SK-N-SH (cell line): ENCODE results near the gene CD19. TPM values are rescaled to one million over a fixed set of nuclear protein-coding genes. Genes with fewer than 3 reads are reported as not detected.

Experiments
- CTCF ChIA-PET: fragments of 300-600, 350-600 bp; formaldehyde crosslinking; extraction: SDS; loops from one replicate; lab custom pipeline; 2021; lab: Yijun Ruan, JAX
- POLR2A ChIA-PET: fragments of 350-600 bp; sonication (Branson Sonifier 250); formaldehyde crosslinking; extraction: SDS; loops from one replicate; lab custom pipeline; 2020; ENCODE audit warnings: antibody characterized with exemption, inconsistent platforms; lab: Yijun Ruan, JAX
- DNase-seq: peaks from one replicate; pipeline ENCODE4 v3.0.0; 2012
- H2AFZ ChIP-seq: fragments of 200-600 bp; sonication (generic); 2 replicates; pipeline ENCODE4 v1.8.1; 2016; ENCODE audit warnings: antibody characterized with exemption, mild to moderate bottlenecking, low read depth
- H3F3A ChIP-seq: fragments of 200-600 bp; sonication (generic); replicated peaks from 2 replicates; pipeline ENCODE3; 2016; ENCODE audit warnings: antibody characterized with exemption, mild to moderate bottlenecking; ENCODE audit not compliant: insufficient read depth
- H3K27ac ChIP-seq, 2 experiments: fragments of 200-500 bp in 1 of 2; fragments of 200-600 bp in 1 of 2; sonication (Bioruptor generic) in 1 of 2; sonication (generic), shearing (Covaris generic) in 1 of 2; 2 replicates each; pipeline versions ENCODE4 v1.5.1 to v1.6.1; 2014 to 2016; ENCODE audit warnings: low read depth in 2 of 2, inconsistent platforms in 1 of 2, low read length in 1 of 2, mild to moderate bottlenecking in 1 of 2, mixed read lengths in 1 of 2
- H3K27me3 ChIP-seq: fragments of 200-600 bp; sonication (generic), shearing (Covaris generic); 2 replicates; pipeline ENCODE4 v1.6.1; 2016; ENCODE audit warnings: mixed run types; ENCODE audit not compliant: insufficient read depth
- H3K36me3 ChIP-seq, 2 experiments: fragments of 200-500 bp in 1 of 2; fragments of 200-600 bp in 1 of 2; sonication (Bioruptor generic) in 1 of 2; sonication (generic) in 1 of 2; replicated peaks in 1 of 2; 2 replicates each; pipeline versions ENCODE3 to v1.5.1; 2014 to 2016; ENCODE audit warnings: low read length in 1 of 2, mild to moderate bottlenecking in 1 of 2; ENCODE audit not compliant: insufficient read depth in 2 of 2, control insufficient read depth in 1 of 2
- H3K4me1 ChIP-seq, 2 experiments: fragments of 200-500 bp in 1 of 2; fragments of 200-600 bp in 1 of 2; sonication (Bioruptor generic) in 1 of 2; sonication (generic), shearing (Covaris generic) in 1 of 2; 2 replicates each; pipeline versions ENCODE4 v1.5.1 to v1.6.1; 2014 to 2016; ENCODE audit warnings: low read depth in 1 of 2, low read length in 1 of 2, mixed run types in 1 of 2; ENCODE audit not compliant: insufficient read depth in 2 of 2, control insufficient read depth in 1 of 2
- H3K4me2 ChIP-seq: fragments of 200-600 bp; sonication (generic), shearing (Covaris generic); 2 replicates; pipeline ENCODE4 v1.6.1; 2017; ENCODE audit warnings: mixed run types
- H3K4me3 ChIP-seq, 2 experiments: fragments of 200-500 bp in 1 of 2; fragments of 200-600 bp in 1 of 2; sonication (Bioruptor generic) in 1 of 2; sonication (generic), shearing (Covaris generic) in 1 of 2; 2 replicates each; pipeline versions ENCODE4 v1.5.1 to v1.8.1; 2014 to 2016; ENCODE audit warnings: low read depth in 2 of 2, inconsistent platforms in 1 of 2, low read length in 1 of 2, mild to moderate bottlenecking in 1 of 2, mixed read lengths in 1 of 2, moderate library complexity in 1 of 2
- H3K79me2 ChIP-seq: fragments of 200-600 bp; sonication (generic); 2 replicates; pipeline ENCODE4 v1.8.1; 2017; ENCODE audit warnings: mild to moderate bottlenecking; ENCODE audit not compliant: insufficient read depth
- H3K9ac ChIP-seq: fragments of 200-600 bp; sonication (generic); 2 replicates; pipeline ENCODE4 v1.6.1; 2017; ENCODE audit warnings: mixed run types
- H3K9me2 ChIP-seq: fragments of 200-600 bp; sonication (generic); 2 replicates; pipeline ENCODE4 v1.6.1; 2017; ENCODE audit warnings: mixed run types
- H3K9me3 ChIP-seq: fragments of 200-600 bp; sonication (generic); 2 replicates; pipeline ENCODE4 v1.6.1; 2017; ENCODE audit warnings: mixed run types, mild to moderate bottlenecking, moderate library complexity
- H4K20me1 ChIP-seq: fragments of 200-600 bp; sonication (generic); 2 replicates; pipeline ENCODE4 v1.6.1; 2017; ENCODE audit warnings: mild to moderate bottlenecking, mixed run types; ENCODE audit not compliant: insufficient read depth
- ELF1 ChIP-seq: IDR thresholded peaks from 2 replicates; pipeline ENCODE4 v1.4.0; 2012
- EP300 ChIP-seq, 2 experiments: IDR thresholded peaks; 2 replicates each; pipeline versions ENCODE4 v1.4.0 to v1.6.1; 2012; ENCODE audit warnings: borderline replicate concordance in 1 of 2, low read depth in 1 of 2, low read length in 1 of 2
- EZH2phosphoT487 ChIP-seq: fragments of 200-600 bp; sonication (generic); IDR thresholded peaks from 2 replicates; pipeline ENCODE4 v1.6.1; 2017; ENCODE audit warnings: low read depth, mixed run types, mild to moderate bottlenecking, antibody characterized with exemption, moderate library complexity, borderline replicate concordance
- GABPA ChIP-seq: IDR thresholded peaks from 2 replicates; pipeline ENCODE4 v1.4.0; 2012; ENCODE audit warnings: low read depth, mild to moderate bottlenecking
- GATA2 ChIP-seq: sonication (generic); formaldehyde crosslinking; IDR thresholded peaks from 2 replicates; pipeline ENCODE4 v1.5.0; 2020; ENCODE audit warnings: mild to moderate bottlenecking, missing genetic modification reagents
- JUND ChIP-seq: IDR thresholded peaks from 2 replicates; pipeline ENCODE4 v1.4.0; 2012
- MAX ChIP-seq: IDR thresholded peaks from 2 replicates; pipeline ENCODE4 v1.4.0; 2012; ENCODE audit warnings: low read depth
- NFIC ChIP-seq: IDR thresholded peaks from 2 replicates; pipeline ENCODE4 v1.4.0; 2012; ENCODE audit warnings: borderline replicate concordance
- POLR2AphosphoS5 ChIP-seq: IDR thresholded peaks from 2 replicates; pipeline ENCODE4 v1.6.1; 2012; ENCODE audit warnings: low read depth, low read length
- RAD21 ChIP-seq: IDR thresholded peaks from 2 replicates; pipeline ENCODE4 v1.6.1; 2012; ENCODE audit warnings: mild to moderate bottlenecking, low read length
- RCOR1 ChIP-seq: fragments of 150-350 bp; IDR thresholded peaks from 2 replicates; pipeline ENCODE4 v1.6.1; 2017; ENCODE audit warnings: antibody characterized with exemption, low read length
- RFX5 ChIP-seq: IDR thresholded peaks from 2 replicates; pipeline ENCODE4 v1.6.1; 2012; ENCODE audit warnings: mild to moderate bottlenecking, improper control_type of control experiment, low read length
- SIN3A ChIP-seq: IDR thresholded peaks from 2 replicates; pipeline ENCODE4 v1.6.1; 2012; ENCODE audit warnings: low read depth, mild to moderate bottlenecking, low read length, moderate library complexity, borderline replicate concordance
- TAF1 ChIP-seq: IDR thresholded peaks from 2 replicates; pipeline ENCODE4 v1.6.1; 2012; ENCODE audit warnings: low read depth, mild to moderate bottlenecking, low read length, moderate library complexity, borderline replicate concordance
- USF2 ChIP-seq: fragments of 150-350 bp; IDR thresholded peaks from 2 replicates; pipeline ENCODE4 v1.6.1; 2017; ENCODE audit warnings: antibody characterized with exemption, low read length, low read depth, borderline replicate concordance
- YY1 ChIP-seq: IDR thresholded peaks from 2 replicates; pipeline ENCODE4 v1.4.0; 2012; ENCODE audit warnings: low read depth, mild to moderate bottlenecking
- ZBTB33 ChIP-seq: IDR thresholded peaks from 2 replicates; pipeline ENCODE4 v1.4.0; 2012; ENCODE audit warnings: low read depth, borderline replicate concordance
- WGBS: methylation state at CpG from one replicate; pipeline ENCODE4 v1.1.6; 2017; ENCODE audit warnings: low lambda C conversion rate; 5-methylcytosine and 5-hydroxymethylcytosine counted together
- polyA plus RNA-seq, 3 experiments: library from polyadenylated mRNA; depleted of rRNA; stranded (reverse); fragments of >200 nt; gene quantifications; 2 replicates each; pipeline ENCODE4 v1.2.3, GENCODE V29; 2012

CD19 gene
- polyA plus RNA-seq, 1 of the 3 experiments (the other 2 are of a cell fraction): not detected

- Histone ChIP-seq H3F3A (no peaks in the 10 kb centered on the region), H3K4me1 (peaks cover 3 to 4% of the 10 kb centered on the region in 2 experiments; a peak in 1 of 4 replicates), H3K9me3 (no peaks in the 10 kb centered on the region), H4K20me1 (no peaks in the 10 kb centered on the region), H3K4me3 (no peak overlapping the region), H2AFZ (no peak overlapping the region), H3K4me2 (no peak overlapping the region), H3K27ac (no peak overlapping the region), H3K36me3 (no peaks in the 10 kb centered on the region), H3K9ac (no peak overlapping the region), H3K27me3 (no peaks in the 10 kb centered on the region), H3K9me2 (no peaks in the 10 kb centered on the region), H3K79me2 (no peaks in the 10 kb centered on the region)
- DNase-seq: no peak
- CTCF ChIA-PET: interaction anchor here (1.0 to 2.7 kb wide), 2 partner anchors 11 to 30 kb away, joined by 3 to 14 read pairs; partner anchors contain the start of gene CD19
- TF ChIP-seq USF2 (no peak), GATA2 (no peak), RAD21 (no peak), RFX5 (no peak), POLR2AphosphoS5 (no peak), NFIC (no peak), YY1 (no peak)
- POLR2A ChIA-PET: no interaction called here
These were observed 11.5 kb downstream of the CD19 start for GRCh38 chr16:28943281-28943680.

- H2AFZ ChIP-seq: no peak overlapping the region
- 71% methylated on average over 4 of the region's 4 CpGs for WGBS
- H3K9me3 ChIP-seq: no peaks in the 10 kb centered on the region
- H4K20me1 ChIP-seq: no peaks in the 10 kb centered on the region
- peaks cover 3% of the 10 kb centered on the region for H3F3A ChIP-seq
- no peak overlapping the region for H3K9ac ChIP-seq
- ChIA-PET CTCF (interaction anchor here (1.2 to 1.3 kb wide), 2 partner anchors 71 to 73 kb away, joined by 3 read pairs; no protein-coding TSS in a partner anchor), POLR2A (no interaction called here)
- H3K4me3 ChIP-seq: no peak overlapping the region
- H3K36me3 ChIP-seq: no peaks in the 10 kb centered on the region
- no peaks in the 10 kb centered on the region for H3K9me2 ChIP-seq
- H3K27ac ChIP-seq: no peak overlapping the region
- no peak overlapping the region for H3K4me2 ChIP-seq
- DNase-seq: no peak
- H3K27me3 ChIP-seq: no peaks in the 10 kb centered on the region
- peaks cover 4% of the 10 kb centered on the region in 2 experiments; a peak in 1 of 4 replicates for H3K4me1 ChIP-seq
- peaks cover 7% of the 10 kb centered on the region for H3K79me2 ChIP-seq
- TF ChIP-seq RFX5 (no peak), GABPA (no peak), ELF1 (no peak), MAX (no peak), RCOR1 (no peak), TAF1 (no peak), EP300 (IDR thresholded peaks at IDR 0.05; ENCODE audit: borderline replicate concordance in 1 of 2, low read depth in 1 of 2, low read length in 1 of 2) (no peak), SIN3A (no peak), JUND (no peak), ZBTB33 (no peak), EZH2phosphoT487 (no peak)
These were observed 14.9 kb downstream of the CD19 start for GRCh38 chr16:28946681-28947080.
